ENCODE data around the gene CIAPIN1. TPM values are rescaled to one million over a fixed set of nuclear protein-coding genes. Genes with fewer than 3 reads are reported as not detected.

Gene CIAPIN1
- total and polyA plus RNA-seq, 2 of the 8 experiments (the other 6 are each of a cell fraction or from before 2014, with no cell fraction given), result 76.8 to 83.6 TPM

- Histone ChIP-seq H3K18ac (ENCODE audit: extremely low read depth, low read length) (no peak overlapping the region; the same call in 1 of the 2 replicates), H2BK120ac (replicated peaks; ENCODE audit: low read depth, low read length) (no peak overlapping the region), H3K79me1 (ENCODE audit: low read depth, low read length) (0 out of 2 replicates have a peak, but pooled peaks cover 3% of the 10 kb centered on the region), H2BK5ac (ENCODE audit: low read depth, low read length) (peak overlapping the region; percentile 21; the same call in 1 of the 2 replicates), H2BK12ac (ENCODE audit: low read depth, low read length) (peak overlapping the region; percentile 55; the same call in 1 of the 2 replicates), H2AK5ac (ENCODE audit: low read depth, low read length) (peak overlapping the region; percentile 61; the same call in 1 of the 2 replicates), H2BK15ac (ENCODE audit: low read length) (peak overlapping the region; percentile 72; the same call in 1 of the 2 replicates), H3K27ac (ENCODE audit: low read depth, low read length) (no peak overlapping the region), H3K9ac (replicated peaks in 1 of 4; ENCODE audit: extremely low read depth in 1 of 4, low read depth in 3 of 4, low read length in 3 of 4) (no peak overlapping the region), H4K20me1 (replicated peaks in 1 of 2; ENCODE audit: control insufficient read depth in 1 of 2, insufficient read depth in 2 of 2, low read length in 2 of 2) (peaks cover 1 to 2% of the 10 kb centered on the region in 2 experiments), H3K27me3 (replicated peaks in 1 of 4; ENCODE audit: control insufficient read depth in 3 of 4, extremely low read depth in 1 of 4, insufficient read depth in 3 of 4, low read length in 3 of 4) (no peaks in the 10 kb centered on the region; a peak in 1 of 7 replicates), H3K23me2 (ENCODE audit: low read depth, low read length) (peaks cover 8% of the 10 kb centered on the region; the same call in 1 of the 2 replicates), H3K14ac (ENCODE audit: insufficient read length) (no peak overlapping the region), H3K23ac (ENCODE audit: insufficient read length) (no peak overlapping the region), H2BK20ac (ENCODE audit: low read length) (no peak overlapping the region), H3K4ac (replicated peaks; ENCODE audit: insufficient read length, low read depth, low read length) (no peak overlapping the region), H3K36me3 (ENCODE audit: control insufficient read depth in 2 of 4, insufficient read depth in 4 of 4, low read length in 3 of 4) (peaks cover 0 to 4% (median 2%) of the 10 kb centered on the region in 4 experiments; a peak in 3 of 8 replicates), H3K4me3 (ENCODE audit: extremely low read depth in 1 of 4, insufficient read depth in 2 of 4, low read depth in 3 of 4, low read length in 4 of 4) (peak overlapping the region; percentile 40 to 57 (median 50)), H2AFZ (ENCODE audit: low read length) (no peak overlapping the region), H3K4me2 (ENCODE audit: insufficient read depth in 1 of 2, low read depth in 2 of 2, low read length in 2 of 2) (peak overlapping the region; percentile 59 to 69), H4K91ac (replicated peaks; ENCODE audit: insufficient read length, low read length) (no peak overlapping the region), H3K79me2 (ENCODE audit: control insufficient read depth in 1 of 2, insufficient read depth in 2 of 2, low read length in 2 of 2) (no peaks in the 10 kb centered on the region), H4K5ac (ENCODE audit: insufficient read length, low read depth, low read length) (no peak overlapping the region), H3K56ac (replicated peaks; ENCODE audit: insufficient read length, low read depth, low read length) (no peak overlapping the region), H4K8ac (ENCODE audit: extremely low read depth, insufficient read depth, low read length) (no peak overlapping the region; the same call in 1 of the 2 replicates), H3K9me3 (ENCODE audit: insufficient read depth in 2 of 2, low read depth in 1 of 2, low read length in 1 of 2) (no peaks in the 10 kb centered on the region), H3K4me1 (replicated peaks in 1 of 4; ENCODE audit: control insufficient read depth in 3 of 4, insufficient read depth in 4 of 4, low read length in 3 of 4) (peaks cover 5 to 47% (median 32%) of the 10 kb centered on the region in 4 experiments)
- no peak for DNase-seq (ENCODE audit: low read depth in 1 of 2, low spot score in 2 of 2)
- CTCF ChIA-PET (ENCODE audit: partially characterized antibody), result interaction anchor here (0.9 to 15.0 kb wide), 10 partner anchors 11 to 98 kb away, joined by 3 to 210 read pairs (median 5); partner anchors contain the start of gene POLR2C
- TF ChIP-seq CTCF (IDR thresholded peaks at IDR 0.05; ENCODE audit: control extremely low read depth in 1 of 3, insufficient read depth in 1 of 3, low read depth in 1 of 3, low read length in 3 of 3) (no peak), CTBP2 (IDR thresholded peaks at IDR 0.05; ENCODE audit: borderline replicate concordance, insufficient read depth, insufficient read length, low read length) (peak; percentile 0)
- 77 to 100% methylated on average over 3 to 7 of the region's 15 CpGs for WGBS, 2 experiments (ENCODE audit: extremely low coverage in 1 of 2, insufficient coverage in 1 of 2, insufficient read length in 1 of 2, insufficient replicate concordance in 2 of 2, low coverage in 1 of 2, low lambda C conversion rate in 2 of 2, missing lambda C conversion rate in 1 of 2)
- POLR2A ChIA-PET (ENCODE audit: partially characterized antibody), result interaction anchor here (0.9 to 10.3 kb wide), 5 partner anchors 8 to 50 kb away, joined by 4 to 67 read pairs (median 6); no protein-coding TSS in a partner anchor
- FAIRE-seq, result no peak
Observed at GRCh38 chr16:57478396-57479204, 31.4 kb upstream of the CIAPIN1 start.

Measured in H1 (cell line).